A549 treated with dexamethasone at 1 μM for 4 hours (cell line): Measurements from ENCODE around the gene SLC5A2. TPM values are rescaled to one million over a fixed set of nuclear protein-coding genes. Genes with fewer than 3 reads are reported as not detected.

ENCODE experiments used
- total RNA-seq: library from RNA; stranded (reverse); fragments of 200-300 nt; extraction: Qiagen RNA extraction; gene quantifications from 5 replicates; pipeline ENCODE4 v1.2.3, GENCODE V29; 2022

Gene SLC5A2
- total RNA-seq = 0.11 to 0.24 TPM (median 0.14 TPM) in 5 replicates

DNA sequence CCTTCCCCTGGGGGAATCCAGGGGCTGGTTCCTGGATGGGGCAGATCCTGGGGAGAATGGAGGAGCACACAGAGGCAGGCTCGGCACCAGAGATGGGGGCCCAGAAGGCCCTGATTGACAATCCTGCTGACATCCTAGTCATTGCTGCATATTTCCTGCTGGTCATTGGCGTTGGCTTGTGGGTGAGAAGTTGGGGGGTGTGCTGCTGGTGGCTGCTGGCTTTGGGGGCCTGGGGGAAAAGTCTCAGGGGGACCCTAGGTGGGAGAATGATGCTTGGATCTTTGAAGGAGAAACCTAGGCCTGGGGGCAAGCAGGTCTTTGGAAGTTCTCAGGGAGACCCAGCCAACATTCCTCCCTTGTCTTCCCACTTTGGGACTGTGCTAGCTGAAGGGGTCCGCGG, at the start of gene SLC5A2:
Gene SLC5A2, plus strand, starts transcription at position 43 of the 400 bp plus-strand sequence. Its CDS starts 14 bp downstream, at position 57.

DNA sequence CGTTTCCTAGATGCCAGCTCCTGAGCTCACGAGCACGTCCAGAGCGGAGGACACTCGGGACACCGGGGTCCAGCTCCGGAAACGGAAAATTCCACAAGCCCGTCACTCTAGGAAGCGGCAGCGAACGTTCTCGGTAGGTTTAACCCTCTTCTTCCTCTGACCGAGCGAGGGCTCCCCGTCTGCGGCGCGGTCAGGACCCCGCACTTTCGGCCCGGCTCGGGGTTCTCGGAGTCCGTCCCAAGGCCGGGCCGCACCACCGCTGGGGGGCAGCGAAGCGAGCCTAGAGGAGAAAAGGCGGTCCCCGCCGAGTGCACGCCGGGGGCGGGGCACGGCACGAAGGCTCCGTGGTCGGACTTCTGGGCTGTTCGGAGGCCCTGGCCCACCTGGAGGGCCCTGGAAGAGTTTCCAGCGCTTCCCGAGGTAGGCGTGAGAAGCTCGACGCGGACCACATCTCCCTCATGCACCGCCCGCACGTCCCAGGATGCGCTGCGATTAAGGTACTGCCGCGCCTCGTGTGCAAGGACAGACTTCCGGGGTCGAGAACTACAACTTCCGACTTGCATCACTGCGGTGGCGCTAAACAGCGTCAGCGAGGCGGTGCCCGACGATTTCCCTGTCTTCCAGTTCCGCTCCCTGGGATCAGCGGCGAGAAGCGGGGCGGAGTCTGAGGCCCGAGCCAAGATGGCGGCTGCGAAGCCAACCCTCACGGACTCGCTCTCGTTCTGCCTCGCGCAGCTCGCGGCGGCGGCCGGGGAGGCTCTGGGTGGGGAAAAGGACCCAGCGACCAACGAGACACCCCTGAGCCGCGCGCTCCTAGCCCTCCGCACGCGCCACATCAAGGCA, 23.9 kb upstream of the SLC5A2 start, which contains the start of gene ARMC5:
Gene ARMC5, plus strand, starts transcription at position 658 of the 843 bp plus-strand sequence. Its CDS starts 24 bp downstream, at position 682.

DNA sequence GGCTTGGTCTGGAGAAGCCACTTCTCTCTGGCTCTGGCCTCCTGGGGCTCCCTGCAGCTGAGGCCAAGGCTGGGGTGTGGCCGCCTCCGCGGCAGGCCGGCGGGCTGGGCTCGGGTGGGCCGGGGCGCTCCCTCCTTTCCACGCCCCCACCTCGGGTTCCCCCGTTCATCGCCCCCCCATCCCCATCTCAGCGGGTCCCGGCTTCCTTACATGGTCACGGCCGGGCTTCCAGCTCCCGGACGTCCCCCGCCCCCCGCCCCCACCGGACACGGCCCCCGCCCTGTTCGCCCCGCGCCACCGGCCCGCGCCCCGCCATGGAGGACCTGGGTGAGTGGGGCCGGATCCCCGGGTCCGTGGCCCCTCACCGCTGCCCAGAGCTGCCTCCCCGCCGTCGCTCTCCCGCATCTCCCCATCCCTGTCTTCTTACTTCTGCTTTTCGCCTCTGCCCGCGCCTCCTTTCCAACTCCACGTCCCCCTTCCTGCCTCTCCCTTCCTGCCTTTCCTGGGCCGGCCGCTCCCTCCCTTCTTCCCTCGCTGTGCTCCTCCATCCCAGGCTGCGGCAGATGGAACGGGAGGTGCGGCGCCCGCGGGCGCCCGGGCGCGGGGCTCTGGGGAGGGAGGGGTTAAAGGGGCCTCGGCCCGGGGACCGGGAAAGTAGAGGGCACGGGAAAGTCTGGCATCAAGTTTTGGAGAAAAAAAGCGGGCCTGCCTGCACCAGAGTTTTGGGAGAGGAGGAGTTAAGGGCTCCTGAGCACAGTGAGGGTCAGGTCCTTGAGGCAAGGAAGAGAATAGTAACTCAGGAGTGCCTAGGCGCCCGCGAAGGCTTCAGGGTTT, 10.8 kb upstream of the SLC5A2 start, which contains the start of gene TGFB1I1:
Gene TGFB1I1, plus strand, starts transcription at position 278 of the 834 bp plus-strand sequence. Its CDS starts 37 bp downstream, at position 315.

DNA sequence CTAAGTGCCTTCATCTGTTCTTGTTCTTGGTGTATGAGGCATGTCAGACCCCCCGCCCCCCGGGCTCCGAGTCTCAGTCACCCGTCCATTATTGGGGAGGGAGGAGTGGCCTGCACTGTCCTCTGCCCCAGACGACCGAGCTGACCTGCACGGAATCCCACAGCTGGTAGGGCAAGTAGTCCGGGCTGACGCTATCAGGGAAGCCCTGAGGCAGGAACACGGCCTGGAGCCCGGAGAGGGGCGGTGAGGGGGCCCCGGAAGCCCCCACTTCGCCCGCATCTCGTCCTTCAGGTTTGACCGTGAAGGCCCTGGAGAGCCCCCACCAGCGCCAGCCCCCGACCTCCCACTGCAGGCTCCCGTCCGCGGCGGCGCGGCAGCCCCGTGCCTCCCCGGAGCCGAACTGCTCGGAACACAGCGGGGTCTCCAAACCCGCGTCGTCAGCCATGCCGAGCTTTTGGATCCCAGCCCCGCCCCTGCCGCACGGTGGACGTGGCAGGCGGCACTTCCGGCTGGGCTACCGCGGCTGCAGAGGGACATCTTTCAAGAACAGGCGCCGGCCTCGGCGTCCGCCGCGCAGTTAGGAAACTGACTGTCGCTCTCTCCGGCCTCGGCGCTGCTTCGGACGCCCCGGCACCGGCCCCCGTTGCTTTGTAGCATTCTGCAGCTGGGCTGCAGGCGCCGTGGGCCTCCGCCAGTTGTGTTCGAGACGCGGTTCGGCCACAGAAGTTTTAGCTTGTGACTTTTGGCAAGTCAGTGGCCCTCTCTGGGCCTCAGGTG, 25.2 kb downstream of the SLC5A2 start, which contains the start of gene RUSF1:
Gene RUSF1, minus strand, starts transcription at position 463 of the 777 bp plus-strand sequence. Its CDS starts 18 bp downstream, at position 445.

DNA sequence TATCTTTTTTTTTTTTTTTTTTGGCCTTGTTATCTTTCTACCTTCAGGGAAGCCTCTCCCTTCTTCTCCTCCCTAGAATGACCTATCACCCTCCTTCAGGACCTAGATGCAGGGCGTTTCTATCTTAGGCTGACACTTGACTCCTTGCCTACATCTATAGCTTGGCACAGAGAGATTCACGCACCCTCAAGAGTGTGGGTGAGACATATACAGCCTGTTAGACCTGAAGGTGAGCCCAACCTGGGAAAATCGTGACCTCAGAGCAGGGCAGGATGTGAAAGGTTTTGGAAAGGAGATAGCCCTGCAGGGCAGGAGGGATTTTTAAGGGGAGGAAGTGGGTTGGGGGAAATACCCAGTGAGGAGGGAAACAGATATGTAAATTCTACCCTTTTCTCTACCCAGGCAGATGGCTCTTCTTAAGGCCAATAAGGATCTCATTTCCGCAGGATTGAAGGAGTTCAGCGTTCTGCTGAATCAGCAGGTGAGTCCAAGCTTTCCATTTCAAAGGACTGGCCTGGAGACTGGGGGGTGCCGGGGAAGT, 44.9 kb downstream of the SLC5A2 start, which contains the start of gene AHSP:
Gene AHSP, plus strand, starts transcription at position 167 of the 541 bp plus-strand sequence. Its CDS starts 240 bp downstream, at position 407.

Other genes with a start within 250 kb of the SLC5A2 start
- gene ITGAM, start 223.1 kb upstream of the SLC5A2 start, total RNA-seq = 1.2 to 1.8 TPM (median 1.8 TPM) in 5 replicates
- 0.76 to 1.8 TPM (median 1.0 TPM) in 5 replicates for gene ITGAX, start 127.9 kb upstream of the SLC5A2 start, total RNA-seq
- 0.02 to 0.10 TPM (median 0.05 TPM) in 4 of 5 replicates, not detected in the other for gene ITGAD, start 89.8 kb upstream of the SLC5A2 start, total RNA-seq
- not detected in 5 replicates for gene COX6A2, start 54.8 kb upstream of the SLC5A2 start, total RNA-seq
- gene ZNF843, start 40.3 kb upstream of the SLC5A2 start, total RNA-seq = 0.09 to 0.27 TPM (median 0.15 TPM) in 5 replicates
- gene ARMC5, start 23.6 kb upstream of the SLC5A2 start, total RNA-seq = 6.3 to 14.5 TPM (median 11.1 TPM) in 5 replicates
- gene TGFB1I1, start 11.0 kb upstream of the SLC5A2 start, total RNA-seq = 42.8 to 62.0 TPM (median 54.3 TPM) in 5 replicates
- gene RUSF1, start 25.3 kb downstream of the SLC5A2 start, total RNA-seq = 37.6 to 54.0 TPM (median 50.3 TPM) in 5 replicates
- not detected in 5 replicates for gene AHSP, start 44.8 kb downstream of the SLC5A2 start, total RNA-seq